H1 (cell line): ENCODE results near the gene DIPK2B. TPM values are rescaled to one million over a fixed set of nuclear protein-coding genes. Genes with fewer than 3 reads are reported as not detected.
A peak's percentile ranks its signal among the peaks of the same experiment; 100 is the strongest.

Experiments
- CTCF ChIA-PET: fragments of 300-600 bp; sonication (Branson Sonifier 250); formaldehyde crosslinking; loops from one replicate; lab custom pipeline; 2021; ENCODE audit not compliant: partially characterized antibody; lab: Charles Lee
- POLR2A ChIA-PET: fragments of 300-600 bp; sonication (Branson Sonifier 250); formaldehyde crosslinking; loops from one replicate; lab custom pipeline; 2021; ENCODE audit warnings: inconsistent platforms; ENCODE audit not compliant: partially characterized antibody; lab: Charles Lee
- DNase-seq, 2 experiments: peaks; one replicate each; pipeline versions ENCODE4 v3.0.0 to v3.0.0-alpha.2; 2010 to 2022; ENCODE audit warnings: low spot score in 2 of 2, low read depth in 1 of 2, mixed read lengths in 1 of 2
- FAIRE-seq: peaks from 2 replicates; lab custom pipeline; 2011; peaks lifted over from hg19 to GRCh38; lab: Jason Lieb, UNC
- H2AFZ ChIP-seq: 2 replicates; pipeline ENCODE4 v1.8.1; 2012; ENCODE audit warnings: low read length, inconsistent platforms
- H2AK5ac ChIP-seq: 2 replicates; pipeline ENCODE4 v1.6.1; 2013; ENCODE audit warnings: low read depth, low read length
- H2BK120ac ChIP-seq: replicated peaks from 2 replicates; pipeline ENCODE3; 2013; ENCODE audit warnings: low read depth, low read length, inconsistent platforms
- H2BK12ac ChIP-seq: 2 replicates; pipeline ENCODE4 v1.6.1; 2013; ENCODE audit warnings: low read depth, low read length
- H2BK15ac ChIP-seq: 2 replicates; pipeline ENCODE4 v1.6.1; 2013; ENCODE audit warnings: low read length
- H2BK20ac ChIP-seq: 2 replicates; pipeline ENCODE4 v1.6.1; 2013; ENCODE audit warnings: low read length
- H2BK5ac ChIP-seq: 2 replicates; pipeline ENCODE4 v1.6.1; 2013; ENCODE audit warnings: low read depth, low read length
- H3K14ac ChIP-seq: 2 replicates; pipeline ENCODE4 v1.6.1; 2013; ENCODE audit warnings: inconsistent platforms; ENCODE audit not compliant: insufficient read length
- H3K18ac ChIP-seq: 2 replicates; pipeline ENCODE4 v1.6.1; 2013; ENCODE audit warnings: low read length; ENCODE audit errors: extremely low read depth
- H3K23ac ChIP-seq: 2 replicates; pipeline ENCODE4 v1.6.1; 2013; ENCODE audit warnings: inconsistent platforms; ENCODE audit not compliant: insufficient read length
- H3K23me2 ChIP-seq: 2 replicates; pipeline ENCODE4 v1.6.1; 2013; ENCODE audit warnings: low read depth, low read length
- H3K27ac ChIP-seq: 2 replicates; pipeline ENCODE4 v1.6.1; 2011; ENCODE audit warnings: low read depth, low read length, inconsistent platforms
- H3K27me3 ChIP-seq, 4 experiments: replicated peaks in 1 of 4; 1 replicate in 1 of 4; 2 replicates in 3 of 4; pipeline versions ENCODE4 v1.6.1 to v1.8.1; 2011 to 2013; ENCODE audit warnings: low read length in 3 of 4, mild to moderate bottlenecking in 3 of 4, inconsistent platforms in 2 of 4, mixed read lengths in 2 of 4, moderate library complexity in 1 of 4; ENCODE audit not compliant: control insufficient read depth in 3 of 4, insufficient read depth in 3 of 4; ENCODE audit errors: extremely low read depth in 1 of 4
- H3K36me3 ChIP-seq, 4 experiments: 2 replicates each; pipeline versions ENCODE4 v1.6.1 to v1.8.1; 2011 to 2013; ENCODE audit warnings: mild to moderate bottlenecking in 4 of 4, low read length in 3 of 4, moderate library complexity in 2 of 4, control low read depth in 1 of 4, inconsistent platforms in 1 of 4; ENCODE audit not compliant: insufficient read depth in 4 of 4, control insufficient read depth in 2 of 4
- H3K4ac ChIP-seq: replicated peaks from 2 replicates; pipeline ENCODE3; 2013; ENCODE audit warnings: low read length, low read depth, mixed read lengths, inconsistent platforms; ENCODE audit not compliant: insufficient read length
- H3K4me1 ChIP-seq, 4 experiments: replicated peaks in 1 of 4; 1 replicate in 1 of 4; 2 replicates in 3 of 4; pipeline versions ENCODE4 v1.6.1 to v1.8.1; 2011 to 2013; ENCODE audit warnings: low read length in 3 of 4, inconsistent platforms in 2 of 4, mixed read lengths in 1 of 4; ENCODE audit not compliant: insufficient read depth in 4 of 4, control insufficient read depth in 3 of 4
- H3K4me2 ChIP-seq, 2 experiments: 2 replicates each; pipeline versions ENCODE4 v1.6.1 to v1.8.1; 2011 to 2013; ENCODE audit warnings: low read depth in 2 of 2, low read length in 2 of 2, control low read depth in 1 of 2, inconsistent platforms in 1 of 2, mild to moderate bottlenecking in 1 of 2; ENCODE audit not compliant: insufficient read depth in 1 of 2
- H3K4me3 ChIP-seq, 4 experiments: fragments of 200-600, 300-600 bp in 1 of 4; sonication (generic), shearing (Covaris generic), sonication (Bioruptor Twin) in 1 of 4; 2 replicates each; pipeline versions ENCODE4 v1.5.1 to v1.8.1; 2011 to 2016; ENCODE audit warnings: low read length in 4 of 4, low read depth in 3 of 4, control low read depth in 2 of 4, inconsistent platforms in 2 of 4, mild to moderate bottlenecking in 2 of 4, mixed read lengths in 1 of 4, moderate library complexity in 1 of 4; ENCODE audit not compliant: insufficient read depth in 2 of 4; ENCODE audit errors: extremely low read depth in 1 of 4
- H3K56ac ChIP-seq: replicated peaks from 2 replicates; pipeline ENCODE3; 2013; ENCODE audit warnings: low read depth, mild to moderate bottlenecking, mixed read lengths, low read length, inconsistent platforms; ENCODE audit not compliant: insufficient read length
- H3K79me1 ChIP-seq: 2 replicates; pipeline ENCODE4 v1.6.1; 2013; ENCODE audit warnings: low read depth, low read length, control low read depth
- H3K79me2 ChIP-seq, 2 experiments: 2 replicates each; pipeline versions ENCODE4 v1.6.1 to v1.8.1; 2012 to 2013; ENCODE audit warnings: low read length in 2 of 2, mild to moderate bottlenecking in 2 of 2, inconsistent platforms in 1 of 2; ENCODE audit not compliant: insufficient read depth in 2 of 2, control insufficient read depth in 1 of 2
- H3K9ac ChIP-seq, 4 experiments: replicated peaks in 1 of 4; 1 replicate in 1 of 4; 2 replicates in 3 of 4; pipeline versions ENCODE4 v1.6.1 to v1.8.1; 2011 to 2013; ENCODE audit warnings: low read depth in 3 of 4, low read length in 3 of 4, control low read depth in 2 of 4, mild to moderate bottlenecking in 2 of 4, moderate library complexity in 2 of 4, inconsistent platforms in 1 of 4; ENCODE audit errors: extremely low read depth in 1 of 4
- H3K9me3 ChIP-seq, 2 experiments: 2 replicates each; pipeline versions ENCODE4 v1.6.1 to v1.8.1; 2012 to 2013; ENCODE audit warnings: mild to moderate bottlenecking in 2 of 2, moderate library complexity in 2 of 2, control low read depth in 1 of 2, inconsistent platforms in 1 of 2, low read depth in 1 of 2, low read length in 1 of 2, mixed read lengths in 1 of 2; ENCODE audit not compliant: insufficient read depth in 2 of 2
- H4K20me1 ChIP-seq, 2 experiments: replicated peaks in 1 of 2; 2 replicates each; pipeline versions ENCODE3 to v1.8.1; 2011 to 2013; ENCODE audit warnings: inconsistent platforms in 2 of 2, low read length in 2 of 2, mild to moderate bottlenecking in 1 of 2; ENCODE audit not compliant: insufficient read depth in 2 of 2, control insufficient read depth in 1 of 2
- H4K5ac ChIP-seq: 2 replicates; pipeline ENCODE4 v1.6.1; 2013; ENCODE audit warnings: low read length, low read depth, mixed read lengths, inconsistent platforms; ENCODE audit not compliant: insufficient read length
- H4K8ac ChIP-seq: 2 replicates; pipeline ENCODE4 v1.8.0; 2013; ENCODE audit warnings: mild to moderate bottlenecking, moderate library complexity, low read length, inconsistent platforms; ENCODE audit not compliant: insufficient read depth; ENCODE audit errors: extremely low read depth
- H4K91ac ChIP-seq: replicated peaks from 2 replicates; pipeline ENCODE3; 2013; ENCODE audit warnings: low read length, mixed read lengths, inconsistent platforms; ENCODE audit not compliant: insufficient read length
- EZH2 ChIP-seq: fragments of 200-600 bp; sonication (generic); IDR thresholded peaks from 2 replicates; pipeline ENCODE4 v1.7.1; 2012; ENCODE audit warnings: low read depth, mild to moderate bottlenecking, moderate library complexity, low read length, inconsistent platforms; ENCODE audit not compliant: severe bottlenecking
- RAD21 ChIP-seq, 2 experiments: IDR thresholded peaks in 1 of 2; conservative IDR thresholded peaks in 1 of 2; 2 replicates each; pipeline ENCODE4 v1.6.1; 2011; ENCODE audit warnings: low read depth in 2 of 2, low read length in 2 of 2, improper control_type of control experiment in 1 of 2, inconsistent platforms in 1 of 2, mild to moderate bottlenecking in 1 of 2, moderate library complexity in 1 of 2
- WGBS, 2 experiments: shearing (Covaris generic) in 1 of 2; methylation state at CpG; one replicate each; pipeline versions ENCODE4 v1.1.6 to v1.1.7; 2013 to 2015; ENCODE audit warnings: low lambda C conversion rate in 2 of 2, mixed read lengths in 2 of 2, inconsistent platforms in 1 of 2, low coverage in 1 of 2, missing lambda C conversion rate in 1 of 2; ENCODE audit not compliant: insufficient replicate concordance in 2 of 2, insufficient coverage in 1 of 2, insufficient read length in 1 of 2; ENCODE audit errors: extremely low coverage in 1 of 2, missing lambda C conversion rate in 1 of 2; 5-methylcytosine and 5-hydroxymethylcytosine counted together
- polyA plus RNA-seq, 7 experiments: library from polyadenylated mRNA; depleted of rRNA in 3 of 7; stranded (reverse) in 5 of 7; unstranded in 2 of 7; fragments of >200 nt in 5 of 7; fragments of 200-250 nt in 2 of 7; gene quantifications; 1 replicate in 5 of 7; 2 replicates in 1 of 7; 4 replicates in 1 of 7; pipeline versions ENCODE4 v1.2.1 to v1.2.3, GENCODE V29; 2011 to 2013; ENCODE audit warnings: missing spikeins in 2 of 7, mixed read lengths in 2 of 7
- total RNA-seq: library from RNA; stranded (reverse); fragmentation: NEBNext Ultra II Directional; extraction: Animal tissue kit (Norgen Biotek cat#: 25700); gene quantifications from 2 replicates; pipeline ENCODE4 v1.2.1, GENCODE V29; 2021

DIPK2B gene
- total and polyA plus RNA-seq, 2 of the 8 experiments (the other 6 are each of a cell fraction or from before 2014, with no cell fraction given): not detected

GRCh38 chrX:45240301-45240700 lies 39.6 kb upstream of the DIPK2B start:
- Histone ChIP-seq H2BK5ac (no peak overlapping the region), H4K5ac (no peak overlapping the region), H3K27ac (no peak overlapping the region), H3K9ac (no peak overlapping the region), H3K27me3 (no peaks in the 10 kb centered on the region), H3K79me1 (no peaks in the 10 kb centered on the region), H3K23ac (no peak overlapping the region), H4K91ac (no peak overlapping the region), H4K20me1 (no peaks in the 10 kb centered on the region), H2BK120ac (no peak overlapping the region), H3K9me3 (no peaks in the 10 kb centered on the region), H2BK20ac (no peak overlapping the region), H3K4ac (no peak overlapping the region), H3K36me3 (no peaks in the 10 kb centered on the region), H2BK12ac (no peak overlapping the region), H4K8ac (no peak overlapping the region), H3K4me3 (no peak overlapping the region), H3K18ac (no peak overlapping the region), H2BK15ac (no peak overlapping the region), H3K4me1 (no peaks in the 10 kb centered on the region), H2AFZ (no peak overlapping the region), H3K79me2 (no peaks in the 10 kb centered on the region), H3K14ac (no peak overlapping the region), H3K56ac (no peak overlapping the region), H3K4me2 (no peak overlapping the region), H2AK5ac (no peak overlapping the region), H3K23me2 (no peaks in the 10 kb centered on the region)
- DNase-seq: no peak
- no peak for TF ChIP-seq EZH2
- peak; percentile 9 to 34; a peak in 2 of 4 replicates for TF ChIP-seq RAD21 (IDR thresholded peaks at IDR 0.05 in 1 of 2, conservative IDR thresholded peaks at IDR 0.05 in 1 of 2; ENCODE audit: low read depth in 2 of 2, low read length in 2 of 2)
- WGBS, 2 experiments: 85% methylated on average over 4 of the region's 4 CpGs; no CpG with 5 or more reads in 1 of the 2 experiments
- FAIRE-seq: no peak
- ChIA-PET POLR2A (no interaction called here), CTCF (no interaction called here)
